GM12878 (cell line): Measurements from ENCODE around the gene GIMAP6.
"Not testable (repeated sequence)": the region's sequence is repeated elsewhere in the genome, so short reads cannot be mapped to it uniquely, and the experiment has no call there.

Experiments
- CTCF ChIP-seq, 3 experiments: IDR thresholded peaks in 2 of 3; conservative IDR thresholded peaks in 1 of 3; 2 replicates each; pipeline ENCODE4 v1.5.1; 2011; ENCODE audit warnings: low read depth in 3 of 3, low read length in 3 of 3, mild to moderate bottlenecking in 3 of 3, control low read depth in 2 of 3, moderate library complexity in 2 of 3, inconsistent platforms in 1 of 3, mixed read lengths in 1 of 3; ENCODE audit not compliant: control insufficient read depth in 2 of 3, insufficient read depth in 1 of 3; ENCODE audit errors: extremely low read depth in 1 of 3
- ELK1 ChIP-seq: IDR thresholded peaks from 2 replicates; pipeline ENCODE4 v1.6.1; 2012; ENCODE audit warnings: low read depth, low read length, improper control_type of control experiment
- IRF5 ChIP-seq: fragments of 450-650 bp; IDR thresholded peaks from 2 replicates; pipeline ENCODE4 v1.6.1; 2017; ENCODE audit warnings: borderline replicate concordance
- KAT2A ChIP-seq: conservative IDR thresholded peaks from 2 replicates; pipeline ENCODE4 v1.6.1; 2011; ENCODE audit warnings: low read depth, low read length; ENCODE audit not compliant: control insufficient read depth
- NRF1 ChIP-seq: conservative IDR thresholded peaks from 2 replicates; pipeline ENCODE4 v1.6.1; 2011; ENCODE audit warnings: mild to moderate bottlenecking, low read depth, low read length, improper control_type of control experiment
- POLR2A ChIP-seq: IDR thresholded peaks from 2 replicates; pipeline ENCODE4 v1.6.1; 2011; ENCODE audit warnings: low read depth, mild to moderate bottlenecking, low read length
- POLR2AphosphoS2 ChIP-seq: IDR thresholded peaks from 2 replicates; pipeline ENCODE4 v1.6.1; 2011; ENCODE audit warnings: low read depth, mild to moderate bottlenecking, low read length, improper control_type of control experiment, moderate library complexity
- REST ChIP-seq: IDR thresholded peaks from 2 replicates; pipeline ENCODE4 v1.6.1; 2012; ENCODE audit warnings: mild to moderate bottlenecking, low read depth, low read length
- RUNX3 ChIP-seq: IDR thresholded peaks from 2 replicates; pipeline ENCODE4 v1.6.1; 2012; ENCODE audit warnings: low read length, inconsistent platforms
- SIN3A ChIP-seq: IDR thresholded peaks from 2 replicates; pipeline ENCODE4 v1.6.1; 2012; ENCODE audit warnings: low read depth, low read length, improper control_type of control experiment
- SUPT20H ChIP-seq: IDR thresholded peaks from 2 replicates; pipeline ENCODE4 v1.6.1; 2011; ENCODE audit warnings: low read depth, mild to moderate bottlenecking, low read length, moderate library complexity, borderline replicate concordance; ENCODE audit not compliant: control insufficient read depth

- TF ChIP-seq POLR2A; REST; RUNX3; NRF1; SIN3A; ELK1; POLR2AphosphoS2; CTCF (IDR thresholded peaks at IDR 0.05 in 2 of 3, conservative IDR thresholded peaks at IDR 0.05 in 1 of 3; ENCODE audit: control insufficient read depth in 2 of 3, extremely low read depth in 1 of 3, insufficient read depth in 1 of 3, low read depth in 3 of 3, low read length in 3 of 3); KAT2A; SUPT20H; IRF5: not testable (repeated sequence)
These were observed 30.6 kb upstream of the GIMAP6 start for GRCh38 chr7:150662821-150663220.
